HL-60 (cell line): ENCODE measurements around the gene ANAPC13.

Source experiments
- SPI1 ChIP-seq: IDR thresholded peaks from 2 replicates; pipeline ENCODE4 v1.6.1; 2012; ENCODE audit warnings: low read depth, mild to moderate bottlenecking, borderline replicate concordance
- TF ChIP-seq, protein P1 (sequence below): IDR thresholded peaks from one replicate; pipeline ENCODE4 v1.5.1; 2011; ENCODE audit warnings: low read length, control low read depth, inconsistent platforms; ENCODE audit not compliant: insufficient read depth

DNA sequence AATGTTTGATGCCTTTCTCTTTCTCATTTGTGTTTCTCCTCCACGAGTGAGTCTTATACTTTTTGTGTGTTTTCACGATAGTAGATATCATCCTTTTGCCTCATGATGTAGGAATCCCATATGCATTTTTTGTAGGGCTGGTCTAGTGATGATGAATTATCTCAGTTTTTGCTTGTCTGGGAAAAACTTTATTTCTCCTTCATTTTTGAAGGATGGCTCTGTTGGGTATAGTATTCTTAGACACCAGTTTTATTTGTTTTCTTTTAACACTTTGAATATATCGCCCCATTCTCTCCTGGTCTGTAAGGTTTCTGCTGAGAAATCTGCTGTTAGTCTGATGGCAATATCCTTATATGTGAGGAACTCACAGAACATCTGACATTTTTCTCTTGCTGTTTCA, 18.3 kb upstream of the ANAPC13 start:
- TF ChIP-seq, protein P1, sequence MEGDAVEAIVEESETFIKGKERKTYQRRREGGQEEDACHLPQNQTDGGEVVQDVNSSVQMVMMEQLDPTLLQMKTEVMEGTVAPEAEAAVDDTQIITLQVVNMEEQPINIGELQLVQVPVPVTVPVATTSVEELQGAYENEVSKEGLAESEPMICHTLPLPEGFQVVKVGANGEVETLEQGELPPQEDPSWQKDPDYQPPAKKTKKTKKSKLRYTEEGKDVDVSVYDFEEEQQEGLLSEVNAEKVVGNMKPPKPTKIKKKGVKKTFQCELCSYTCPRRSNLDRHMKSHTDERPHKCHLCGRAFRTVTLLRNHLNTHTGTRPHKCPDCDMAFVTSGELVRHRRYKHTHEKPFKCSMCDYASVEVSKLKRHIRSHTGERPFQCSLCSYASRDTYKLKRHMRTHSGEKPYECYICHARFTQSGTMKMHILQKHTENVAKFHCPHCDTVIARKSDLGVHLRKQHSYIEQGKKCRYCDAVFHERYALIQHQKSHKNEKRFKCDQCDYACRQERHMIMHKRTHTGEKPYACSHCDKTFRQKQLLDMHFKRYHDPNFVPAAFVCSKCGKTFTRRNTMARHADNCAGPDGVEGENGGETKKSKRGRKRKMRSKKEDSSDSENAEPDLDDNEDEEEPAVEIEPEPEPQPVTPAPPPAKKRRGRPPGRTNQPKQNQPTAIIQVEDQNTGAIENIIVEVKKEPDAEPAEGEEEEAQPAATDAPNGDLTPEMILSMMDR, result no peak
- no peak for TF ChIP-seq SPI1
